K562 (cell line): Measurements from ENCODE around the gene ARMCX6. TPM values are rescaled to one million over a fixed set of nuclear protein-coding genes. Genes with fewer than 3 reads are reported as not detected.

ENCODE experiments used
- ARHGAP35 ChIP-seq: fragments of 450-650 bp; IDR thresholded peaks from 2 replicates; pipeline ENCODE4 v1.6.1; 2018; ENCODE audit not compliant: partially characterized antibody
- BHLHE40 ChIP-seq: IDR thresholded peaks from 2 replicates; pipeline ENCODE4 v1.6.1; 2011; ENCODE audit warnings: low read length, improper control_type of control experiment
- CEBPB ChIP-seq: fragments of 450-650 bp; IDR thresholded peaks from 2 replicates; pipeline ENCODE4 v1.6.1; 2016; ENCODE audit warnings: missing genetic modification characterization, missing compliant biosample characterization
- ESRRA ChIP-seq: fragments of 450-650 bp; IDR thresholded peaks from 2 replicates; pipeline ENCODE4 v1.6.1; 2014; ENCODE audit warnings: low read depth, mild to moderate bottlenecking, moderate library complexity, borderline replicate concordance
- ESRRB ChIP-seq: fragments of 250-450 bp; sonication (Bioruptor Pico); IDR thresholded peaks from 2 replicates; pipeline ENCODE4 v1.5.0; 2020; ENCODE audit warnings: mild to moderate bottlenecking, moderate library complexity, borderline replicate concordance
- FOSL1 ChIP-seq: fragments of 200-800 bp; sonication (Bioruptor generic); conservative IDR thresholded peaks from 2 replicates; pipeline ENCODE4 v1.6.1; 2016; ENCODE audit warnings: missing genetic modification characterization, missing compliant biosample characterization
- HNRNPK ChIP-seq: fragments of 200-400 bp; formaldehyde crosslinking; IDR thresholded peaks from one replicate; pipeline ENCODE4 v1.6.1; 2018; ENCODE audit warnings: mild to moderate bottlenecking, low read depth, low read length; ENCODE audit not compliant: poor library complexity, severe bottlenecking
- KHSRP ChIP-seq: fragments of 450-650 bp; IDR thresholded peaks from 2 replicates; pipeline ENCODE4 v1.6.1; 2017
- MYC ChIP-seq, 2 experiments: fragments of 250-450 bp in 1 of 2; sonication (Bioruptor Pico) in 1 of 2; IDR thresholded peaks; 2 replicates each; pipeline versions ENCODE4 v1.5.1 to v1.6.1; 2012 to 2021; ENCODE audit warnings: low read depth in 2 of 2, borderline replicate concordance in 1 of 2, improper control_type of control experiment in 1 of 2, low read length in 1 of 2, mild to moderate bottlenecking in 1 of 2, moderate library complexity in 1 of 2
- NUFIP1 ChIP-seq: fragments of 450-650 bp; IDR thresholded peaks from 2 replicates; pipeline ENCODE4 v1.6.1; 2018; ENCODE audit not compliant: partially characterized antibody
- PURB ChIP-seq: sonication (generic); formaldehyde crosslinking; IDR thresholded peaks from 2 replicates; pipeline ENCODE4 v1.9.0; 2021; ENCODE audit warnings: low read depth, mild to moderate bottlenecking, missing genetic modification reagents
- RFX1 ChIP-seq: fragments of 450-650 bp; IDR thresholded peaks from 2 replicates; pipeline ENCODE4 v1.6.1; 2016; ENCODE audit warnings: mild to moderate bottlenecking, moderate library complexity
- RHOXF2B ChIP-seq: fragments of 250-450 bp; sonication (Bioruptor Pico); conservative IDR thresholded peaks from 2 replicates; pipeline ENCODE4 v1.5.1; 2021
- RNF2 ChIP-seq: sonication (generic); IDR thresholded peaks from 2 replicates; pipeline ENCODE4 v1.6.1; 2016
- SMAD2 ChIP-seq: fragments of 150-350 bp; IDR thresholded peaks from 2 replicates; pipeline ENCODE4 v1.6.1; 2014; ENCODE audit warnings: low read depth, mild to moderate bottlenecking, low read length
- SMARCB1 ChIP-seq: IDR thresholded peaks from 2 replicates; pipeline ENCODE4 v1.6.1; 2011; ENCODE audit warnings: improper control_type of control experiment, low read depth; ENCODE audit not compliant: insufficient read length
- SP2 ChIP-seq: IDR thresholded peaks from 2 replicates; pipeline ENCODE4 v1.6.1; 2011; ENCODE audit warnings: mild to moderate bottlenecking, low read depth, low read length, moderate library complexity; ENCODE audit not compliant: poor library complexity, severe bottlenecking; ENCODE audit errors: extremely low read depth
- XRCC4 ChIP-seq: IDR thresholded peaks from one replicate; pipeline ENCODE4 v1.6.1; 2011; ENCODE audit not compliant: insufficient read depth, insufficient read length; ENCODE audit errors: extremely low read depth
- ZFP1 ChIP-seq: fragments of 450-650 bp; formaldehyde crosslinking; IDR thresholded peaks from 2 replicates; pipeline ENCODE4 v1.4.0; 2020; ENCODE audit warnings: mild to moderate bottlenecking, mixed read lengths
- ZNF23 ChIP-seq: fragments of 250-450 bp; sonication (Bioruptor Pico); IDR thresholded peaks from 2 replicates; pipeline ENCODE4 v1.4.0; 2020; ENCODE audit warnings: mild to moderate bottlenecking
- polyA plus RNA-seq, 8 experiments: library from polyadenylated mRNA; depleted of rRNA in 4 of 8; stranded (reverse) in 5 of 8; unstranded in 3 of 8; fragments of >200 nt; fragmentation: Nextera tagmentation in 2 of 8; fragmentation: Illumina TruSeq in 1 of 8; extraction: Ambion mirVana in 2 of 8; extraction: Trizol in 1 of 8; gene quantifications; 2 replicates each; pipeline versions ENCODE4 v1.2.1 to v1.2.3, GENCODE V29; 2011 to 2014; ENCODE audit warnings: inconsistent platforms in 1 of 8, missing spikeins in 1 of 8
- total RNA-seq, 7 experiments: library from RNA; depleted of rRNA in 6 of 7; stranded (reverse); fragments of >200 nt in 6 of 7; fragmentation: Illumina TruSeq in 2 of 7; extraction: Trizol in 2 of 7; gene quantifications; 2 replicates each; pipeline versions ENCODE4 v1.2.1 to v1.2.3, GENCODE V29; 2011 to 2021; ENCODE audit warnings: low replicate concordance in 1 of 7
- TF ChIP-seq, protein P1 (sequence below): fragments of 450-650 bp; conservative IDR thresholded peaks from 2 replicates; pipeline ENCODE4 v1.6.1; 2016; ENCODE audit warnings: missing genetic modification characterization, low read depth, mild to moderate bottlenecking, missing compliant biosample characterization, moderate library complexity
- TF ChIP-seq, protein P2 (sequence below): sonication (generic); formaldehyde crosslinking; IDR thresholded peaks from 2 replicates; pipeline ENCODE4 v1.8.1; 2023; ENCODE audit warnings: mild to moderate bottlenecking, missing genetic modification reagents
- TF ChIP-seq, protein P3 (sequence below): fragments of 250-450 bp; sonication (Bioruptor Pico); IDR thresholded peaks from 2 replicates; pipeline ENCODE4 v1.5.0; 2020; ENCODE audit warnings: mild to moderate bottlenecking, borderline replicate concordance
- TF ChIP-seq, protein P4 (sequence below), 2 experiments: fragments of 450-650 bp in 1 of 2; sonication (generic) in 1 of 2; formaldehyde crosslinking; conservative IDR thresholded peaks; 2 replicates each; pipeline versions ENCODE4 v1.4.0 to v1.8.1; 2020 to 2022; ENCODE audit warnings: mild to moderate bottlenecking in 1 of 2, missing genetic modification reagents in 1 of 2

Gene ARMCX6
- total and polyA plus RNA-seq, 9 of the 15 experiments (the other 6 are each of a cell fraction or from before 2014, with no cell fraction given), result 15.4 to 41.2 (median 24.6) TPM

DNA sequence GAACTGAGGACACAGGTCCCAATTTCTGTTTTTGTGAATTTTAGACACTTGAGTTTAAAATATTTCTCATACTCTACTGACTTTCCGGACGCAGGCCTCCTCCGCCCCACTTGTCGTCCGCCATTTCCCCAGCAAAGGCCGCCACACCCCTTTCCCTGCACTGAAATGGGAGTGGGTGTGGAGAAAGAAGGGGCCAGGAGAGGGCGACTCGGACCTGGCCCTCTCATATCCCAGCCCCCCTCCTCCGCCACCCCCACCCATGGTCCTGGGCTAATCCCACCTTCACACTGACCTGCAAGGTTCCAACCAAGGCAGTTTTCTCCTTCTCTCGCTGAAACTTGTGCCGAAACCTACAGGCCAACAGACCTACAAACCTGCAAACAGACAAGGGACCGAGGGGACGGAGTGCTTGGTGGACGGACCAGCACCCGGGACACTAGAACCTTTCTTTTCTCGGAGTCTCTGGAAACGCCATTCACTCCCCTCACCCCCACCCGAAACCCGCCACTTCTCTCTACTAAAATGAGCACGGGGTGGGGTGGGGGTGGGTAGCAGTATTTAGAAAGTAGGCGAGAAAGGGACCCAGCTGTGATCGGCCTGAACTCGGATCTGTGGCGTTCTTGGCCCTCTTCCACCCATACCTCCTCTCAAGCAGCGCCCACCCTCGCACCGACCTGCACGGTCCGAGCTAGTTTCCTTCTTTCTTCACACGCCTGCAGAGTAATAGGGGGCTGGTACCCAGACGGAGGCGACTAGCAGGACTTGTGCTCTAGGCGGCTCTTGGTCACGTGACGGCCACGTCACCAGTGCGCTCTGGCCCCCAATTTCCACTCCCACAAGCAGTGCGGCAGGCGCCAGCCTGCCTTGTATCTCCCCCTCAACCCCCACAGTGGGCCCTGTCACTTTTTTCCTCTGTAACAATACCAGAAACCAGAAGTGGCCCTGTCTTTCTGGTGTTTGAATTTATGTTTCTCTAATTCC lies at the start of gene ARMCX6 (continued):
- TF ChIP-seq ZNF23 (CRISPR knock-in tag) (no peak), SMARCB1 (no peak), SP2 (no peak), KHSRP (no peak), PURB (CRISPR knock-in tag) (no peak), ESRRA (no peak), RFX1 (no peak), CEBPB (no peak), HNRNPK (no peak), NUFIP1 (no peak), MYC (IDR thresholded peaks at IDR 0.05; ENCODE audit: low read depth, low read length) (no peak), MYC (CRISPR knock-in tag; IDR thresholded peaks at IDR 0.05; ENCODE audit: borderline replicate concordance, low read depth) (no peak), ZFP1 (CRISPR knock-in tag) (no peak), BHLHE40 (peak; percentile 83), ESRRB (CRISPR knock-in tag) (no peak), XRCC4 (no peak), RNF2 (no peak), FOSL1 (tag) (no peak), SMAD2 (no peak), ARHGAP35 (no peak), RHOXF2B (no peak)
- TF ChIP-seq, protein P1, sequence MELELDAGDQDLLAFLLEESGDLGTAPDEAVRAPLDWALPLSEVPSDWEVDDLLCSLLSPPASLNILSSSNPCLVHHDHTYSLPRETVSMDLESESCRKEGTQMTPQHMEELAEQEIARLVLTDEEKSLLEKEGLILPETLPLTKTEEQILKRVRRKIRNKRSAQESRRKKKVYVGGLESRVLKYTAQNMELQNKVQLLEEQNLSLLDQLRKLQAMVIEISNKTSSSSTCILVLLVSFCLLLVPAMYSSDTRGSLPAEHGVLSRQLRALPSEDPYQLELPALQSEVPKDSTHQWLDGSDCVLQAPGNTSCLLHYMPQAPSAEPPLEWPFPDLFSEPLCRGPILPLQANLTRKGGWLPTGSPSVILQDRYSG (tag), result peak; percentile 69; the same call in 1 of the 2 replicates
- TF ChIP-seq, protein P2, sequence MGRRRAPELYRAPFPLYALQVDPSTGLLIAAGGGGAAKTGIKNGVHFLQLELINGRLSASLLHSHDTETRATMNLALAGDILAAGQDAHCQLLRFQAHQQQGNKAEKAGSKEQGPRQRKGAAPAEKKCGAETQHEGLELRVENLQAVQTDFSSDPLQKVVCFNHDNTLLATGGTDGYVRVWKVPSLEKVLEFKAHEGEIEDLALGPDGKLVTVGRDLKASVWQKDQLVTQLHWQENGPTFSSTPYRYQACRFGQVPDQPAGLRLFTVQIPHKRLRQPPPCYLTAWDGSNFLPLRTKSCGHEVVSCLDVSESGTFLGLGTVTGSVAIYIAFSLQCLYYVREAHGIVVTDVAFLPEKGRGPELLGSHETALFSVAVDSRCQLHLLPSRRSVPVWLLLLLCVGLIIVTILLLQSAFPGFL (CRISPR knock-in tag), result no peak
- TF ChIP-seq, protein P3, sequence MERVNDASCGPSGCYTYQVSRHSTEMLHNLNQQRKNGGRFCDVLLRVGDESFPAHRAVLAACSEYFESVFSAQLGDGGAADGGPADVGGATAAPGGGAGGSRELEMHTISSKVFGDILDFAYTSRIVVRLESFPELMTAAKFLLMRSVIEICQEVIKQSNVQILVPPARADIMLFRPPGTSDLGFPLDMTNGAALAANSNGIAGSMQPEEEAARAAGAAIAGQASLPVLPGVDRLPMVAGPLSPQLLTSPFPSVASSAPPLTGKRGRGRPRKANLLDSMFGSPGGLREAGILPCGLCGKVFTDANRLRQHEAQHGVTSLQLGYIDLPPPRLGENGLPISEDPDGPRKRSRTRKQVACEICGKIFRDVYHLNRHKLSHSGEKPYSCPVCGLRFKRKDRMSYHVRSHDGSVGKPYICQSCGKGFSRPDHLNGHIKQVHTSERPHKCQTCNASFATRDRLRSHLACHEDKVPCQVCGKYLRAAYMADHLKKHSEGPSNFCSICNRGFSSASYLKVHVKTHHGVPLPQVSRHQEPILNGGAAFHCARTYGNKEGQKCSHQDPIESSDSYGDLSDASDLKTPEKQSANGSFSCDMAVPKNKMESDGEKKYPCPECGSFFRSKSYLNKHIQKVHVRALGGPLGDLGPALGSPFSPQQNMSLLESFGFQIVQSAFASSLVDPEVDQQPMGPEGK (CRISPR knock-in tag), result no peak
- TF ChIP-seq, protein P4, sequence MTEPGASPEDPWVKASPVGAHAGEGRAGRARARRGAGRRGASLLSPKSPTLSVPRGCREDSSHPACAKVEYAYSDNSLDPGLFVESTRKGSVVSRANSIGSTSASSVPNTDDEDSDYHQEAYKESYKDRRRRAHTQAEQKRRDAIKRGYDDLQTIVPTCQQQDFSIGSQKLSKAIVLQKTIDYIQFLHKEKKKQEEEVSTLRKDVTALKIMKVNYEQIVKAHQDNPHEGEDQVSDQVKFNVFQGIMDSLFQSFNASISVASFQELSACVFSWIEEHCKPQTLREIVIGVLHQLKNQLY (CRISPR knock-in tag; conservative IDR thresholded peaks at IDR 0.05), result no peak
